GM19452 (cell line): ENCODE results near the gene FOXB1.

Experiments
- ATAC-seq: cut with Tn5 transposase; IDR thresholded peaks from one replicate; pipeline ENCODE4 v1.9.1; 2021; ENCODE audit not compliant: unreplicated experiment

The FOXB1 gene

GRCh38 chr15:60004009-60004845, at the start of gene FOXB1:
FOXB1 (plus strand) TSS chr15:60004311; CDS start chr15:60004964, 653 bp downstream.
- no peak for ATAC-seq

GRCh38 chr15:59958288-59958687, 45.8 kb upstream of the FOXB1 start:
- no peak for ATAC-seq

DNA sequence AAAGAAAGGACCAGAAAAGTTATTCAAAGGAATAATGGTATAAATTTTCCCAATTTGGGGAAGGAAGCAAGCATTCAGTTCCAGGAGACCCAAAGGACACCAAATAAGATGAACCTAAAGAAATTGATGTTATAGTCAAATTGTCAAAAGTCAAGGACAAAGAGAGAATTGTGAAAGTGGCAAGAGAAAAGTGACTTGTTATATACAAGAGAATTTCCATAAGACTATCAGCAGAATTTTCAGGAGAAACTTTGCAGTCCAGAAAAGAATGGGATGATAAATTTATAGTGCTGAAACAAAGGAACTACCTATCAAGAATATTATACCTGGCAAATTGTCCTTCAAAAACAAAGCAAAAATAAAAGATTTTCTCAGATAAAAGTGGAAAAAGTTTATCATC, 43.8 kb upstream of the FOXB1 start:
- no peak for ATAC-seq

DNA sequence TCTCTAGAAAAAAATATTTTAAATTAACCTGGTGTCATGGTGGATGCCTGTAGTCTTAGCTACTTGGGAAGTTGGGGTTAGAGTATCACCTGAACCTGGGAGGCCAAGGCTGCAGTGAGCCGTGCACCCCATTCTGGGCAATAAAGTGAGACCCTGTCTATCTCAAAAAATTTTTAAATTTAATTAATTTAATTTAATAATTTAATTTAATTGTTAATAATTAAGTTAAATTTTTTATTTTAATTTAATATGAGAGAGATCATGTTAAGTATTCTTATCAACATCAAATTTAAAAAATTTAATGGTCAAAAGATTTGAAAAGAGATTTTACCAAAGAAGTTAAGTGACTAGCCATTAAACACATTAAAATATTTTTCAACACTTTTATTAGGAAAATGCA, 40.8 kb upstream of the FOXB1 start:
- ATAC-seq = no peak

DNA sequence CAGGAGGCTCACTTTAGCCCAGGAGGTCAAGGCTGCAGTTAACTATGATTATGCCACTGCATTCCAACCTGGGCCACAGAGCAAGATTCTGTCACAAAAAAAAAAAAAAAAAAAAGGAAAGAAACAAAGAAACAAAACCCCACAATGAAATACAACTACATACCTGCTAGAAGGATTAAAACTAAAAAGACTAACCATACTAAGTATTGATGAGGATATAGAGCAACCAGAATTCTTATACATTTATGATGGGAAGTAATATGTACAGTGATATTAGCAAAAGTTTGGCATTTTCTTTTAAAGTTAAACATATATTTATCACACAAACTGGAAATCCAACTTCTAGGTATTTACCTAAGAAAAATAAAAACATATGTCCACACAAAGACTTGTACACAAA, 40.2 kb upstream of the FOXB1 start:
- no peak for ATAC-seq

GRCh38 chr15:59965741-59966140, 38.4 kb upstream of the FOXB1 start:
- no peak for ATAC-seq

DNA sequence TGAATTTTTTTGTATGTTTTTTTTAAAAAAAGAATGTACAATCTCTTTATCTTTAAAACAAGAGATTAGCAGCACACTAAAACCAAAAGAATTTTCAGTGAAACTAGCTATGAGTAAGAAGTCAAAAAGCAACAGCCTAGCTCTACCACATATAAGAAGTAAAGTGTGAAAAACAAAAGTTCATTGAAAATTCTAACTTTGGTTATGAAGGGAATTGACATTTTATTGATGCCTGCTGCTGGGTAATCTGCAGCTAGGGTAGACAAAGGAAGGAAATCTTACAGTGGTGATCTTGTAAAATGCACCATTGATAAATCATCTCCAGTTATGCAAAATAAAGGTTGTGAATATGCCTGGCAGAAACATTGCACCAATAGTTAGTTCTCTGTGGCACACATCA, 37.8 kb upstream of the FOXB1 start:
- ATAC-seq = no peak

DNA sequence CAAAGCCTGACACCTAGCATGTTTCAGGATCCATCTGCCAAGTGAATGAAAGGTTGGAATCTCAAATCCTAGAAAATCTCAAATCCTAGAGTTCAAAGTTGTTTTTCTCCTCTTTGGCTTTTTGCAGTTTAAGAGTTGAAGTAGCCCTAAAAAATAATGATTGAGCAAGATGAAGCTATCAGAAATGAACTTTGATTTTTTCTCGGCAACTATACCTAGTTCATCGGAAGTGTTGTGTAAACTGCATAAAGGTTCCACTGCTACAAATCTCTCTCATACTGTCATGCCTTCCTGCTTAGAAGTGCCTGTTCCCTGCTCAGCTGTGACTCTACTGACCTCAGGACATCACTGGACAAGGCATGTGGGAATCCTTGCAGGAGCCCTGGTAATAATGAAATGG, 35.8 kb upstream of the FOXB1 start:
- ATAC-seq = no peak

DNA sequence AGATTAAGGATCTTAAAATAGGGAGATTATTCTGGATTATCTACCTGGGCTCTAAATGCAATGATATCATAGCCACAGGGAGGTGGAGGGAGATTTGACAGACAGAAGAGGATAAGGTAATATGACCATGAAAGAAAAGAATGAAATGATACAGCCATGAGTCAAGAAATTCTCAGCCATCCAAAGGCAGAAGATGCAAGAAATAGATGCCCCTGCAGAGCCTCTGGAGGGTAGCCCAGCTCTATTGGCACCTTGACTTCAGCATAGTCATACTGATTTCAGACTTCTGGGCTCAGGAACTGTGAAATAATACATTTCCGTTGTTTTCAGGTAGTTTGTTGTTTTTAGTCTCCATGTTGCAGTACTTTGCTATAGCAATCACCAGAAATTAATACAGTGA, 31.9 kb upstream of the FOXB1 start:
- ATAC-seq = no peak

DNA sequence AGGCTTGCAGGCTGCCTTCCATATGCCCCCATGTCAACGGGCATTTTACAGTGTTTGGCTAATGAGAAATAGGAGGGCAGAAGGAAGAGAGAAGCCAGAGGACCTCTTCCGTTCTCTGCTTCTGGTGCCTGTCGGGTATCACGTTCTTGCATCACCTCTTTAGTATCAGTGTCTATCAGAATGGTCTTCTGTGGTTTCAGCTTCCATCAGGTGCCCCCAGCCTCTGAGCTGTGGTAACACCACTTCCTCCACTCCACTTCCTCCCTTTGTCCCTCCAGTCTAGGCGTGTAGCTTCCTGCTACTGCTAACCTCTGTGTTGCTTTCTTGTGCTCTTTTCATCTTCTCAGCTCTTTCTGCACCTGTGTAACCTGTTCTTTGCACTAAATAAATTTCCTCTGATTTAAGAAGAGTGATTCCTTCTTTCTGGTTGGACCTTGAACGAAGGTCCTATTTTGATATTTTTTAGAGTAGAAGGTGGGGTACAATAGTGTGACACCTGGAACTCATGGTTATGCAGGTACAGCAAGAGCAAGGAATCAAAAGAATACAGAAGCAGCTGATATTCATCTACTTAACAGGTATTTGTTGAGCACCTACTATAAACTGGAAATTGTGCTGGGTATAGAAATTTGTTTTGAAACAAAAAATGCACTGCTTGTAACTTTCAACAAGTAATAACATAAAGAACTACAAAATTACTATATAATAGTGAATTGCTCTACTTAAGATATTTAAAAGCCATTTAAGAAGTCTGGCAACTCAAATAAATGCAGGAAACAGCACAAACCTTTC, 27.4 kb upstream of the FOXB1 start:
- ATAC-seq = no peak

- ATAC-seq = no peak
Observed at GRCh38 chr15:59991834-59992233, 12.3 kb upstream of the FOXB1 start.

- ATAC-seq = no peak
Observed at GRCh38 chr15:59993041-59993750, 10.9 kb upstream of the FOXB1 start.

DNA sequence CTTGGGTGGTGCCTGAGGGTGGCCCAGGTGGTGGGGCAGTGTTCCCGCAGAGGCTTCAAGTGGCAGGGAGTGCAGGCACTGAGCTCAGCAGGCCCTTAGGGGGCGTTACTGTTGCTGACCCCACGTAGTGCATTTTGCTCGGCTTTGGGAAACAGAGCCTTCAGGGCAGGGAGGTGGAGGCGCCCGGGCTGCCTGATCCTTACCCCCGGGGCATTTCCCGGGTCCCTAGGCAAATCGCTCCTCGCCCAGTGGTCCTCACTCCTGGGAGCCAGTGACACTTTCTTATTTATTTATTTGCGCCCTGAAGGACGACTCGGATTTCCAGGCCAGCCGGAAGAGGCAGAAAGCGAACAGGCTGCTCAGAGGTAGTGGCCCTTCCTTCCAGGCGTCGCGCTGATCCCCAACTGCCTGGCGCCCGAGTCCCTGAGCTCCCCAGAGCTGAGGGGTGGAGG, 10.1 kb upstream of the FOXB1 start:
- ATAC-seq = no peak

GRCh38 chr15:59994526-59994887, 9.6 kb upstream of the FOXB1 start:
- no peak for ATAC-seq

DNA sequence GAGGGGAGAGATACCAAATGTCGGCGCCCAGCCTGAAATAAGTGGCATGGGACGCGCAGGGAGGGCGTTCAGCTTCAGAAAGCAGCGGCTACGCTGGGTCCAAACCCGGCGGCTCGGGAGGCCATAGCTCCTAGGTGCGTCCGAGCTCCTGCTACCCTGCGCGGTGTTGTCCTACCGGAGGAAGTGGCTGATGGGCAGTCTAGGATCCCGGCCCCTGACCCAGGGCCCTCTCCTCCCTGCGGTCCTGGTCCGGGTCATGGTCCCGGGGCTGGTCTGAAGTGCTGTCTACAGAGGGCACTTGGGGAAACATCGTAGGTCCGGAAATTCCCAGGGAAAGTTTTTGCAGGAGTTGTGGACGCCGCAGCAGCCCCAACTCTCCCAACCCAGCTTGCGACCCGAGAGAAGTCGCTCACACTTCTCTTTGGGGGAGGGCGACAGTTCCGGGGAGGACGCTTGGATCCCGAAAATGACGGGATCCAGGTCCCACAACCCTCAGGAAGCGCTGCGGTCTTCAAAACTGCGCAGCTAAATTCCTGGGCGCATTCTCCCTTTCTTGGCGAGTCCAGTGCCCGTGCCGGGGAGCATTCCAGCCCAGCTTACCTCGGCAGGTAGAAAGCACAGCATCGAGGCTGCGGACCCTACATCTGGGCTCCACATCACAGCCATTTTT, 9.1 kb upstream of the FOXB1 start:
- ATAC-seq = no peak

DNA sequence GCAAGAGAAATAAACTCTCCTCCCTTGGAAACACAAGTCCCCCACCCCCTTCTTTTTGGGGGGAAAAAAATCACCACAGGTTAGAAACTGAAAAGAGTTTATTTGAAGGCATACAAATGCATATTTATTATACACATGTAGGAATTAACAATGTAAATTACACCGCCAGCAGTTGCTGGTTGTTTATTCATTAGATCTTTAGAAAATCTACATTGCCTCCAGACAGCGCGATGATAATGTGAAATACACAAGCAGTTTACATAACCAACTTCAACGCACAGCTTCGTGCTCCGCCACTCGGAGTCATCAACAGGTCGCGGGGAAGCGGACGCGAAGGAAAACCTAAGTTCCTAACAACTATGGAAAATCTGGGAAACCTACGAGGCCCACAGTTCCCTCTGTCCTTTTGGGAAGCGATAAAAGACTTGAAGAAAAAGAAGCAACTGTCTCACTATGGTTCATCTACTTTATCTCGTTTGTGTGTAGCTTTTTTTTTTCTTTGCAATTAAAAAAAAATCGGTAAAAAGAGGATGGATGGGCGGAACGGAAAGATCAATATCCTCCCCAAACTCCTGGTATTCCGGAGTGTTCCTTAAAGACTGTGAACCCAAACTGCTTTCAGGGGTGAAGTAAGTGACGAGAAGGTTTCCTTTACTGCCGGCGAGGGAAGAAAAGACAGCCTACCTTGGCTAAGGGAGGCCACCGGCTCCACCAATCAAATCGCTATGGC, 8.4 kb upstream of the FOXB1 start:
- no peak for ATAC-seq

- no peak for ATAC-seq
Observed at GRCh38 chr15:59996298-59997041, 7.6 kb upstream of the FOXB1 start.

GRCh38 chr15:59997070-59997701, 6.9 kb upstream of the FOXB1 start:
- ATAC-seq = peak; percentile 73

- no peak for ATAC-seq
Observed at GRCh38 chr15:59998305-59998949, 5.7 kb upstream of the FOXB1 start.
